Kasumi-1 (cell line): ENCODE measurements around the gene COL11A2.

ENCODE experiments used
- DNase-seq, 2 experiments: peaks; one replicate each; lab custom pipeline; 2025; lab: John Stamatoyannopoulos, UW

COL11A2 gene

GRCh38 chr6:33206864-33207551 lies 14.7 kb upstream of the COL11A2 start:
- no peak for DNase-seq

- no peak for DNase-seq
Observed at GRCh38 chr6:33206027-33206863, 14.0 kb upstream of the COL11A2 start.

GRCh38 chr6:33205191-33206026 lies 13.1 kb upstream of the COL11A2 start:
- peak; percentile 16 to 35 for DNase-seq

GRCh38 chr6:33204415-33205190 lies 12.3 kb upstream of the COL11A2 start, which contains the start of gene HSD17B8:
TSS of gene HSD17B8 (plus strand) at chr6:33204655. CDS start at chr6:33204669, 14 bp downstream.
- peak; percentile 81 to 82 for DNase-seq

- no peak for DNase-seq
Observed at GRCh38 chr6:33204165-33204414, 11.8 kb upstream of the COL11A2 start.

- no peak for DNase-seq
Observed at GRCh38 chr6:33203443-33204164, 11.3 kb upstream of the COL11A2 start.

GRCh38 chr6:33202799-33203198 lies 10.5 kb upstream of the COL11A2 start:
- no peak for DNase-seq

GRCh38 chr6:33201935-33202334 lies 9.7 kb upstream of the COL11A2 start:
- no peak for DNase-seq

- no peak for DNase-seq
Observed at GRCh38 chr6:33201147-33201545, 8.9 kb upstream of the COL11A2 start.

GRCh38 chr6:33200219-33201146 lies 8.2 kb upstream of the COL11A2 start, which contains the start of the genes RXRB and SLC39A7:
TSS of gene RXRB (minus strand) at chr6:33200665. CDS start at chr6:33200476, 189 bp downstream.
TSS of gene SLC39A7 (plus strand) at chr6:33200867. CDS start at chr6:33201246, 379 bp downstream.
- DNase-seq, result peak; percentile 93 to 96

GRCh38 chr6:33199687-33200218 lies 7.5 kb upstream of the COL11A2 start:
- DNase-seq, result peak; percentile 32 to 58

GRCh38 chr6:33198853-33199436 lies 6.7 kb upstream of the COL11A2 start:
- no peak for DNase-seq

GRCh38 chr6:33198159-33198852 lies 6.0 kb upstream of the COL11A2 start:
- no peak for DNase-seq

GRCh38 chr6:33197431-33198048 lies 5.3 kb upstream of the COL11A2 start:
- DNase-seq, result peak; percentile 82 to 92

GRCh38 chr6:33195304-33196165 lies 3.3 kb upstream of the COL11A2 start:
- DNase-seq, result no peak

GRCh38 chr6:33194431-33194979 lies 2.2 kb upstream of the COL11A2 start:
- no peak for DNase-seq

GRCh38 chr6:33193619-33194018 lies 1.4 kb upstream of the COL11A2 start:
- DNase-seq, result no peak
